Measurements from ENCODE around the gene GALNTL6.

Gene GALNTL6

DNA sequence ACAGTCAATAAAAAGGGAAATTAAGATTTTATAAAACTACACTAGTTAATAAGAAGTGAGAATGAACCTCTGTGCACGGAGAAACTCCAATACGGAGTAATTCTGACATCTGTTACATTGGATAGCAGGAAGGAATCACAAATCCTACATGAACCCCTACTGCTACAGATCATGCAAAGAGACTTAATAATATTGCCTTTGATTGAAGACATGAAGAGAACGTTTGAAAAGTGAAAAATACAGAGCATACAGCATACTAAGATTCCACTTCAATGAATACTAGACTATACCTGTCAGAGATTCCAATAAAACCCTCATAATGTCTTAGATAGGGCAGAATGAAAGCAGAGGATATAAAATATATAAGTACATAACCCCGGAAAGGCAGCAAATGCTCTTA is 995.0 kb downstream of the GALNTL6 start:
- H3K9ac ChIP-seq (ENCODE audit: insufficient read length, low read depth), result no peak overlapping the region
- no peaks in the 10 kb centered on the region for H3K36me3 ChIP-seq (ENCODE audit: insufficient read depth, insufficient read length, low read length)
- TF ChIP-seq ZNF274 (IDR thresholded peaks at IDR 0.05; ENCODE audit: low read depth, low read length), result no peak
- no peak for TF ChIP-seq YY1 (IDR thresholded peaks at IDR 0.05; ENCODE audit: insufficient read depth, insufficient read length)
- no peak for TF ChIP-seq SUZ12 (IDR thresholded peaks at IDR 0.05; ENCODE audit: extremely low read depth, insufficient read depth, insufficient read length)
- no peaks in the 10 kb centered on the region for H3K27me3 ChIP-seq (ENCODE audit: insufficient read depth, insufficient read length)
- DNase-seq (ENCODE audit: low read depth, low spot score), result no peak
- no peak overlapping the region for H3K4me3 ChIP-seq (ENCODE audit: insufficient read length, low read depth)
- no peaks in the 10 kb centered on the region for H3K9me3 ChIP-seq (ENCODE audit: insufficient read depth, low read length)
- H3K4me1 ChIP-seq (ENCODE audit: insufficient read depth, insufficient read length), result no peaks in the 10 kb centered on the region

DNA sequence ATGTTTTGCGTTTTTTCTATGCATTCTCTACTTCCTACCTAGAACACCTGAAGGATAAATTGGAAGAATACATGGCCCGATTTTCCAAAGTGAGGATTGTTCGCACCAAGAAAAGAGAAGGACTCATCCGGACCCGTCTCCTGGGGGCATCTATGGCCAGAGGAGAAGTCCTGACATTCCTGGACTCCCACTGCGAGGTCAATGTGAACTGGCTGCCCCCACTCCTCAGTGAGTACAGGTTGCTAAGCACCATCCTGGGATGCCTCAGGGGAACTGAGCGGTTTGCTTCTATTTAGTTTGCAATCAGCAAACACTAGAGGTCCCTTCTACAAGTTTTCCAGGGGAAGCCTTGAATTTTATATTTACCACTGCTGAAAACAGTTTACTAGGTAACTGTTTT is 996.1 kb downstream of the GALNTL6 start:
- Histone ChIP-seq H3K36me3 (ENCODE audit: insufficient read depth, insufficient read length, low read length) (no peaks in the 10 kb centered on the region), H3K27me3 (ENCODE audit: insufficient read depth, insufficient read length) (no peaks in the 10 kb centered on the region), H3K9me3 (ENCODE audit: insufficient read depth, low read length) (no peaks in the 10 kb centered on the region), H3K4me3 (ENCODE audit: insufficient read length, low read depth) (no peak overlapping the region), H3K9ac (ENCODE audit: insufficient read length, low read depth) (no peak overlapping the region), H3K4me1 (ENCODE audit: insufficient read depth, insufficient read length) (no peaks in the 10 kb centered on the region)
- TF ChIP-seq YY1 (IDR thresholded peaks at IDR 0.05; ENCODE audit: insufficient read depth, insufficient read length), result no peak
- no peak for TF ChIP-seq SUZ12 (IDR thresholded peaks at IDR 0.05; ENCODE audit: extremely low read depth, insufficient read depth, insufficient read length)
- no peak for TF ChIP-seq ZNF274 (IDR thresholded peaks at IDR 0.05; ENCODE audit: low read depth, low read length)
- DNase-seq (ENCODE audit: low read depth, low spot score), result peak; percentile 88

DNA sequence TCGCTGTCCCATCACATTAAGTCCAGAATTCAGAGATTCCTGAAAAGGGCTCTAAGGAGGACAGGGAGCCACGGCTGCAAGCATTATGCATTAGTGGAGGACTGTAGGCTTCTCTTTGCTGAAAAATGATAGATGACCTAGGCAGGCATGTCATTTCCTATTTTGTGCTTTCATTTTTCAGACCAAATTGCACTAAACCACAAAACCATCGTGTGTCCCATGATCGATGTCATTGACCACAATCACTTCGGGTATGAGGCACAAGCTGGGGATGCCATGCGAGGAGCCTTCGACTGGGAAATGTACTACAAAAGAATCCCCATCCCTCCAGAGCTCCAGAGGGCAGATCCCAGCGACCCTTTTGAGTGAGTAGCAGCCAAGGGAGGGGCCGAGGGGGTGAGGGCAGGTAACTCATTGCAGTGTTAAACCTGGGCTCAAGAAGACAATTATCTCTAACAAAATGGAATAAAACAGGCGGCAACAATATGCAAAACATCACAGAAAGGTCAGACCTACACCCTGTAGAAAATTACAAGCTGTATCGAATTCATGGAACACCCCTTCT is 1000.2 kb downstream of the GALNTL6 start:
- no peak for DNase-seq (ENCODE audit: low read depth, low spot score)
- no peaks in the 10 kb centered on the region for H3K9me3 ChIP-seq (ENCODE audit: insufficient read depth, low read length)
- H3K9ac ChIP-seq (ENCODE audit: insufficient read length, low read depth), result no peak overlapping the region
- H3K27me3 ChIP-seq (ENCODE audit: insufficient read depth, insufficient read length), result no peaks in the 10 kb centered on the region
- H3K4me3 ChIP-seq (ENCODE audit: insufficient read length, low read depth), result no peak overlapping the region
- no peaks in the 10 kb centered on the region for H3K4me1 ChIP-seq (ENCODE audit: insufficient read depth, insufficient read length)
- TF ChIP-seq YY1 (IDR thresholded peaks at IDR 0.05; ENCODE audit: insufficient read depth, insufficient read length), result no peak
- no peak for TF ChIP-seq SUZ12 (IDR thresholded peaks at IDR 0.05; ENCODE audit: extremely low read depth, insufficient read depth, insufficient read length)
- no peak for TF ChIP-seq ZNF274 (IDR thresholded peaks at IDR 0.05; ENCODE audit: low read depth, low read length)
- H3K36me3 ChIP-seq (ENCODE audit: insufficient read depth, insufficient read length, low read length), result no peaks in the 10 kb centered on the region

DNA sequence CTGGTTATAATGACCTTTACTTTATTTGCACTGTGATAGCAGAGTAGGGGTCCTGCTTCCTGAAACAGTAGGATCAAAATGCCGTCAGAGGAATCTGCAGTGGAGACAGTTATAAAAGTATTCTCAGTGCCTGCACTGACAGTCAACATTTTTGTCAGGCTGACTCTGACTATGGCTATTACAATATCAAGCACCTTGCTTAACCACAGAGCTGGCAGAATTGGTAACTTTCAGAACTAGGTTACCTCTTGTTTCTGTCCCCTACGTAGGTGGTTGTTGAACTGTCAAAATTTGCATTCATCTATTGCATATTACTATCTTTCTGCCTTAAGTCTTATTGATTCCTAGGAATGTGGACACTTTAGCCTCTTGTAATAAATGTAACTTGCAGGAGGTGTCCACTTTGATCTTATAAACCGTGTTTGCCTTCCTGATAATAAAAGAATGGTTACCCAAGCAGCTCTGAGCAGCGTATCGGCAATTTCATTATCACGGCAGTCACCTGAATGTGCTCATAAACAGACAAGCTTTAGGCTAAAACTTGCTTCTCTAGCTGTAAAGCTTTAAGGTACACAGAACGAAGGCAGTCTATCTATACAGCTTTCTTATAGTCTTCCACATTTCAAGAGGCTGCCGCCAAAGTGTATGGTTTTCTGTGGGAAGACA is 1002.4 kb downstream of the GALNTL6 start:
- TF ChIP-seq SUZ12 (IDR thresholded peaks at IDR 0.05; ENCODE audit: extremely low read depth, insufficient read depth, insufficient read length) (no peak), YY1 (IDR thresholded peaks at IDR 0.05; ENCODE audit: insufficient read depth, insufficient read length) (no peak), ZNF274 (IDR thresholded peaks at IDR 0.05; ENCODE audit: low read depth, low read length) (no peak)
- no peaks in the 10 kb centered on the region for H3K27me3 ChIP-seq (ENCODE audit: insufficient read depth, insufficient read length)

DNA sequence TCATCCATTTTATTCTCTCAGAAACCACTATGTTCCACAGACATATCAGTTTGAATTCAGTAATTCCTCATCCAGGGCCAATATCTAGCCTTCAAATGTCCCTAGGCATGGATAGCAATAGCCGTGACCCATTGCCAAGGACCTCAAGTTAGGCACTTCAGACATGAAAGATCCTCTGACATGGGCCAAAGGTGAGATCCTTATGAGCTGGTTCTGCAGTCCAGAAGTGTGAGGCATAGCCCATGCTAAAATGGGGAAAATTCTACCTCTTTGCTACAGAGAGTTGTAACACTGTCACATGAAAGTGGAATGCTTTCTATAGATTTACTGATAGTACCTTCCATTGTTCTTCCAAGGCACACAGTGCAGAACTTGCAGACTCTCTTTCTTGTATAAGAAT is 1005.7 kb downstream of the GALNTL6 start:
- Histone ChIP-seq H3K36me3 (ENCODE audit: insufficient read depth, insufficient read length, low read length) (no peaks in the 10 kb centered on the region), H3K9me3 (ENCODE audit: insufficient read depth, low read length) (no peaks in the 10 kb centered on the region), H3K4me1 (ENCODE audit: insufficient read depth, insufficient read length) (no peaks in the 10 kb centered on the region), H3K27me3 (ENCODE audit: insufficient read depth, insufficient read length) (no peaks in the 10 kb centered on the region), H3K4me3 (ENCODE audit: insufficient read length, low read depth) (no peak overlapping the region), H3K9ac (ENCODE audit: insufficient read length, low read depth) (no peak overlapping the region)
- DNase-seq (ENCODE audit: low read depth, low spot score), result no peak
- TF ChIP-seq SUZ12 (IDR thresholded peaks at IDR 0.05; ENCODE audit: extremely low read depth, insufficient read depth, insufficient read length) (no peak), ZNF274 (IDR thresholded peaks at IDR 0.05; ENCODE audit: low read depth, low read length) (no peak), YY1 (IDR thresholded peaks at IDR 0.05; ENCODE audit: insufficient read depth, insufficient read length) (no peak)

More for the DNA sequence above, 1002.4 kb downstream of the GALNTL6 start:
- Histone ChIP-seq H3K9ac (ENCODE audit: insufficient read length, low read depth) (no peak overlapping the region), H3K4me1 (ENCODE audit: insufficient read depth, insufficient read length) (no peaks in the 10 kb centered on the region), H3K9me3 (ENCODE audit: insufficient read depth, low read length) (no peaks in the 10 kb centered on the region), H3K36me3 (ENCODE audit: insufficient read depth, insufficient read length, low read length) (no peaks in the 10 kb centered on the region), H3K4me3 (ENCODE audit: insufficient read length, low read depth) (no peak overlapping the region)
- no peak for DNase-seq (ENCODE audit: low read depth, low spot score)

DNA sequence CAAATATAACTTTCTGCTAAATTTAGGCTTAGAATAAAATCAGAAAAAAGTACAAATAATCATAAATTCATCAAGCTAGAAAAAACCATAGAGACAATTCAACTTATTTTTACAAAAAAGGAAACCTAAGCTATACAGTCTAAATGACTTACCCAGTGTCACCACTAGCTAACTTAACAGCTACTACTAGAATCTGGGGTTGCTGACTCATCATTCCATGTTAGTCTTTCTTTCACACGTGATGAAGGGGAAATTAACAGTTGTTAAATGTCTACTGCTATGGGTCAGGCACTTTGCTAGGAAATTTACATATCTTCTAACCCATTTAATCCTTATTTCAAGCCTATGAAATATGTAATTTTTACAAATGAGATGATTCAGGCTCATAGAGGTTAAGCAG is 1006.1 kb downstream of the GALNTL6 start:
- Histone ChIP-seq H3K27me3 (ENCODE audit: insufficient read depth, insufficient read length) (no peaks in the 10 kb centered on the region), H3K4me3 (ENCODE audit: insufficient read length, low read depth) (no peak overlapping the region), H3K9me3 (ENCODE audit: insufficient read depth, low read length) (no peaks in the 10 kb centered on the region), H3K9ac (ENCODE audit: insufficient read length, low read depth) (no peak overlapping the region), H3K4me1 (ENCODE audit: insufficient read depth, insufficient read length) (no peaks in the 10 kb centered on the region), H3K36me3 (ENCODE audit: insufficient read depth, insufficient read length, low read length) (no peaks in the 10 kb centered on the region)
- TF ChIP-seq ZNF274 (IDR thresholded peaks at IDR 0.05; ENCODE audit: low read depth, low read length), result no peak
- no peak for DNase-seq (ENCODE audit: low read depth, low spot score)

DNA sequence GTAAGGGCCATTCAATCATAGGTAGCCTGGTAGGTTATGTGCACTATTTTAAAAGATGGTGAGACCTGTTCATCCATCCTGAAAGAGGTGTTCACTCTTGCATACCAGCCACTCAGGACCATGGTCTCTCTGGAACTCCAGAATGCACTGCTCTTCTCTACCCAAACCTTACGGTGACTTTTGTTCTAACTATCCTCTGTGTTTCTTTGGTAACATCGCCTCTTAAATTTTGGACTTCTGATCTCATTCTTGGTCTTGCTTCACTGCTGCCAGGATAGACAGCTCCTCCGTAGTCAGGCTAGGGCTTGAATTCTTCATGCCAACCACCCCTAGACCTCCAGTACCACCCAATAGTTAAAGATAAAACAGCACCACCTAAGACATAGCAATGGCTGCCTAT is 1009.1 kb downstream of the GALNTL6 start:
- no peak overlapping the region for H3K4me3 ChIP-seq (ENCODE audit: insufficient read length, low read depth)
- no peaks in the 10 kb centered on the region for H3K36me3 ChIP-seq (ENCODE audit: insufficient read depth, insufficient read length, low read length)
- no peaks in the 10 kb centered on the region for H3K9me3 ChIP-seq (ENCODE audit: insufficient read depth, low read length)
- H3K9ac ChIP-seq (ENCODE audit: insufficient read length, low read depth), result no peak overlapping the region
- TF ChIP-seq SUZ12 (IDR thresholded peaks at IDR 0.05; ENCODE audit: extremely low read depth, insufficient read depth, insufficient read length), result no peak
- DNase-seq (ENCODE audit: low read depth, low spot score), result no peak
- H3K4me1 ChIP-seq (ENCODE audit: insufficient read depth, insufficient read length), result peaks cover 2% of the 10 kb centered on the region
- H3K27me3 ChIP-seq (ENCODE audit: insufficient read depth, insufficient read length), result no peaks in the 10 kb centered on the region
